Right ventricle myocardium inferior (tissue), 1 donor: ENCODE data around the gene PRKCE. TPM values are rescaled to one million over a fixed set of nuclear protein-coding genes. Genes with fewer than 3 reads are reported as not detected.
A peak's percentile ranks its signal among the peaks of the same experiment; 100 is the strongest.
"Not testable (repeated sequence)": the region's sequence is repeated elsewhere in the genome, so short reads cannot be mapped to it uniquely, and the experiment has no call there.

Experiments used
- ATAC-seq: fragments of 200-7000 bp; cut with Tn5 transposase; one replicate; pipeline ENCODE4 v1.9.1; 2020; ENCODE audit warnings: mild to moderate bottlenecking, moderate library complexity
- DNase-seq: peaks from one replicate; pipeline ENCODE4 v3.0.0; 2021; ENCODE audit errors: missing footprints
- intact Hi-C: fragments of 100-400 bp; cut with DNase I; formaldehyde crosslinking; loops from one replicate; pipeline ENCODE4 v1.11.0; 2022
- total RNA-seq: library from RNA; stranded (reverse); fragmentation: NEBNext Ultra II Directional; extraction: Animal tissue kit (Norgen Biotek cat#: 25700); gene quantifications from one replicate; pipeline ENCODE4 v1.2.1, GENCODE V29; 2021
- donor health status: DM: no; HTN: yes; CAD: no; lungs with severe emphysema.

Gene PRKCE
- total RNA-seq, 1 donor from 2014 or later: 17.8 TPM

DNA sequence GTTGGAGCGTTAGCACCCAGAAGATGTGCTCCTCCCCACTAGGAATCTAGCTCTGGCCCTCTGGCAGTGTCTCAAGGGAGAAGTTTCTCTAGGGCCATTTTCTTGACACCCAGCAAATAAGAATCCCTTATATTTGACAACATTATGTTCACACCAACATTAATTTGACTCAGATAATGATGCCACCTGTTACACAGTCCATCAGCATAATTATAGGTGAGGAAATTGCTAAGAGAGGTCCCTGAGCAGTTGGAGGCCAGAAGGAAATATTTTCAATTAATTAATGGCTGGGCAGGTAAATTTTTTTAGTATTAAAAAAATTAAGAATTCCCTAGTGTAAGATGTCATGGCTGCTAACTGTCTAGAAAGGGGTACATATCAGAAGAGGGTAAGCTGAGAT, 36.5 kb downstream of the PRKCE start:
- ATAC-seq: no peak
- DNase-seq: no peak
- intact Hi-C loops: no loop called here

DNA sequence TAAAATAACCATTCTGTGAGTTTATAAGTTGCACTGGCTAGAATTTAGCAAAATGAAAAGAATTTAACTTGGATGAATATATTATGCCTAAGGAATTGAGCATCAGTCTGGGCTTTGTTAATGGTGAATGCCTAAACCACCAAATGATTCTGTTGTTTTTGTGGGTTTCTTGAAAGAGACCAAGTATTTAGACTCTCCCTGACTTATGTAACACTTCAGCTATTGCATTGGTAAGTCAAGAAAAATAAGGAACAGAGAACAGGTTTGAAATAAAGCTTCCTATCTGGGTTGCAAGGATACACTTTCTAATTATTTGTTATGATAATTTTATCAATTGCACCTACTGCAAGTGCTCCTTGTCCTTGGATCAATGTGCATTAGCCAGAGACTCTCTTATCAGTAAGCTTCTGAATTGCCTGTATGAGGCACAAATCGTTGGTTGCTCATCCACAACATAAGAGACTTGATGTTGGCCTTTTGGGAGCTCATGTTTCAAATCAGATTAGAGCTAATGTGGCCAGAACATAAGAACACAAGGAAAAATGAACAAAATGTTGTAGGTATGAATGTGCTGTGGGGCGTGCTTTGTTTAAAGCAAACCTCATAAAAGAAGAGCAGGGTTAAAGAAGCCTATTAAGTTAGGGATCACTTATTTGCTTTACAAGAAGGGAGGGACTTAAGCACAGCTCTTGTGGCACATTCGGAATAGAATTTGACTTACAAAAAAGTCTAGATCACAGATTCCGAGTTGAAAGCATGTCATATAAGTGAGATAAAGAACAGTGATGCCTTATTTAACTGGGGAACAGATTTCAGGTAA, 37.2 kb downstream of the PRKCE start:
- DNase-seq: no peak
- intact Hi-C loops: no loop called here
- ATAC-seq: no peak

DNA sequence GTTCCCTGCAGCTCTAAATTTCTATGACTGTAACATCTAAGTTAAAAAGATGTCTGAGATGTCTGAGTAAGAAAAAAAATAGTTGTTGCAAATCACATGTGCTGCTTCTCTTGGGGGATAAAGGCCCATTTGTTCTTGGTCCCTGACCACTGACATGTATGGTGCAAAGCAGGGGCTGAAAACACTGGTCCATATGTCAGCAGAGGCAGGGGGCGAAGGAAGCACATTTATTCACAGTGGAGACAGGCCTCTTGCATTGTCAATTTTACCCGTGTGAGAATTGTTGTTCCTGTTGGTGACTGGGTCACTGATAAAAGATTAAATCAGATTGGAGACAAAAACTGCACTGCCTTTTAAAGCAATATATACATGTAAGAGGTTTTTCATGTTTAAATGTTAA, 38.8 kb downstream of the PRKCE start:
- ATAC-seq (no peak), DNase-seq (no peak)

DNA sequence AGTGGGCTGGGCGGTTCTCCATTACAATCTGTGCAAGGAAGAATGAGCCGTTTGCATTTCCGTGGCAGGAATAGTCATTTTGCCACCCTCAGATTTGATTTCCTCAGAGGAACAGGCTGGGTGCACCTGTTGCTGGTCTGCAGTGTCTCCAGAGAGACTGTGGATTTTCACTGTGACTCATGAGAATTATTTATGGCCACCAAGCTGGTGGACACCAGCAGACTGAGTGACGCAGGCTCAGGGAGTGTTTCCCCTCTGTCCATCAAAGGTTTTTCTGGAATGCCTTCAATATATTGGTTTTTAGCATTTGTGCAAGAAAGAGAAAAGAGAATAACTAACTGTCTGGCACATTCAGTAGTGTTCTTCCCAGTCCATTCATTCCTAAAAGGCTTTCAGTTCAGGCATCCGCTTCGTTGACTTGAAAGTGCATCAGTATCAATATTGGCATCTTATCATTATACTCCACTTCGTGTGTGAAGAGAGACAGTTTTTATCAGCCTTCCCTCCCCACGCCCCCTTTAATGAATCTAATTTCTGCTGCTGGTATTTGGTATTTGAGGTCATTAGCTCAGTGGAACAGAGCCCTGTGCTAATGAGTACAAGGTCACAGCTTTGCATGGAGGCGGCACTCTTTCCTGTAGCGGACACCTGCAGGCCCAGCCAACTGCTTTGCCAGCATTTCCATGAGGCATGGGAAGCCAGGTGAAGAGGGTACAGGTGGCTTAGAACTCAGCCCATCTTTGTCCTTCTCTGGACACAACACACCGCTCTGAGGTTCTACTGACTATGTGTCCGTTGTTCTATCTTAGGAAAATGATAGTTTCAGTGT, 39.9 kb downstream of the PRKCE start:
- intact Hi-C loops: no loop called here
- ATAC-seq (no peak), DNase-seq (no peak)

More for the DNA sequence above, 38.8 kb downstream of the PRKCE start:
- intact Hi-C loops: no loop called here

DNA sequence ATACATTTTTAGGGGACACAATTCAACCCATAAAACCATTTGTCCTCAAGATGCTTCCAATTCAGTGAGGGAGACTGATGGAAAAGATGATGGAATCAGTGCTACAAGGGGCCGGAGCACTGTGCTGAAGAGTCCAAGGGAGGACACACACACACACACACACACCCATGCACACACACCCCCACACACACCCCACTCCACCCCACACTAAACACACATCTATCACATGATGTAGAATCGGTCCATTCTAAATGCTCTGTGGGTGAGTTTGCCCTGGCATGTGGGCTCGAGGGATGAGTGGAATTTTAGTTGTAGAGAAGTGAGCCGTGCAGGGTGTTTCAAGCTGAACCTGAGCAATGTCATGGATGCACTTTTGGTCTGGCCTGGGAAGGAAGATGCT, 41.1 kb downstream of the PRKCE start:
- DNase-seq (no peak), ATAC-seq (peak; percentile 30)
- intact Hi-C loops: no loop called here

DNA sequence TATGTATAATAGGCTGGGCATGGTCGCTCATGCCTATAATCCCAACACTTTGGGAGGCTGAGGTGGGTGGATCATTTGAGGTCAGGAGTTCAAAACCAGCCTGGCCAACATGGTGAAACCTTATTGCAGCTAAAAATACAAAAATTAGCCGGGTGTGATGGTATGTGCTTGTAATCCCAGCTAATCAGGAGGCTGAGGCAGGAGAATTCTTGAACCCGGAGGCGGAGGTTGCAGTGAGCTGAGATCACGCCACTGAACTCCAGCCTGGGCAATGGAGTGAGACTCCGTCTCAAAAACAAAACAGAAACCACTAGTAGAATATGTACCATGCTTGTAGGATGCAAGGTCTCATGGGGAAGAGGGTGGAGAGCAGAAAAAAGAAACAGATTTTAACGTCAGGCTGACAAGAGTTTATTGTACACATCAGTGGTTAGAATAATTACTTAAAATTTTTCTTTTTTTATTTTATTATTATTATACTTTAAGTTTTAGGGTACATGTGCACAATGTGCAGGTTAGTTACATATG, 44.1 kb downstream of the PRKCE start:
- DNase-seq, ATAC-seq, intact Hi-C loops: not testable (repeated sequence)

DNA sequence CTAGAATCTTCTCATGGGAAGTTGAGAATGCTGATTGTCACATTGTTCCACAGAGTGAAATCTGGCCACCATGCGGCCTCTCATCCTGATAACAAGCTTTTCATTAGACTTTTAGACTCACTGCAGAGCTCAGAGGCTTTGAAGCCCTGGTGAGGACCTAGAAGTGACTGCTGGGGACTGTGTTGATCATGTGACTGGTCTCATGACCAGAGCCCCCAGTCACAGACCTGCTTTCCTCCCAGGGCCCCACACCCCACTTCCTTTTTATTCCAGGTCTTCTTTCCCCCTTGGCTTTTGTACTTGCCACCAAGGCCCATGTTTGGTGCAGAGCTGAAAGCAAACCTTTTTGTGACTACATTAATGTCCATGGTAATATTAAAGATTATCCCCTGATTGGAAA, 45.2 kb downstream of the PRKCE start:
- ATAC-seq: no peak
- intact Hi-C loops: no loop called here
- no peak for DNase-seq

DNA sequence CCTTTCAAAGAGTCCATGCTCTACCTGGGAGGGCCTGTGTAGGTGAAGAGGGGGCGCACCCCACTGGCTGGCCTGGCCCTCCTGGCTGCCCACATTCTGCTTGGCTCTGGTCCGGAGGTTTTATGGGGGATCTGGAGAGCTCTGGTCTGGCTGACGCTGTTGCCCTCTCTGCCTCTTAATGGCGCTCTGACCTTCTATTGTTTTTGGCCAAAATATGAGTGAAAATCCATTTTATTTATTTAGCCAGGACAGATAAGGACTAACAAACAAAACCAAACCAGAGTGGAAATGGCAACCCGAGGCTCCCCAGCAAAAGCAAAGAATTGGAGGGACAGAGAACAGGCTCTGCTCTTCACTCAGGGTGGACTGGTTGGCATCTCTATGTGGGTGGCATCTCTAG, 45.7 kb downstream of the PRKCE start:
- intact Hi-C loops: no loop called here
- ATAC-seq: no peak

DNA sequence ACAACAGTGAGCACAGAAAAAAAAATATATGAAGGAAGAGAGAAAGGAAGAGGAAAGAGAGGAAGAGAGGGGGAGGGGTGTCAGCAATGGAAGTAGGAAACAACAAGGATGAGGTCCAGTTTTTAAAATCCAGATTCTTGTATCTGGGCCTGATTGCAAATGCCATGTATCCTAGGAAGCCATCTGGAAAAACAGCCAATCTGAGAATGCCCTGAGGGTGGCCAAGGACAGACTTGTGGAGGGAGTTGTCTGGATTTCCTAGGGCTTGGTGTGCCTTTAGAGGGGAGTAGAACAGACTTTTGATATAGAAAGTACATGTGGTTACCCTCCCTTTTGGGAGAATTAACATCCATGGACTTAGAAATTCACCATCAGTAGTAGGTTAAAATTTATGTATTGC, 47.1 kb downstream of the PRKCE start:
- DNase-seq (no peak), ATAC-seq (no peak)
- intact Hi-C loops: no loop called here

More for the DNA sequence above, 45.7 kb downstream of the PRKCE start:
- no peak for DNase-seq

DNA sequence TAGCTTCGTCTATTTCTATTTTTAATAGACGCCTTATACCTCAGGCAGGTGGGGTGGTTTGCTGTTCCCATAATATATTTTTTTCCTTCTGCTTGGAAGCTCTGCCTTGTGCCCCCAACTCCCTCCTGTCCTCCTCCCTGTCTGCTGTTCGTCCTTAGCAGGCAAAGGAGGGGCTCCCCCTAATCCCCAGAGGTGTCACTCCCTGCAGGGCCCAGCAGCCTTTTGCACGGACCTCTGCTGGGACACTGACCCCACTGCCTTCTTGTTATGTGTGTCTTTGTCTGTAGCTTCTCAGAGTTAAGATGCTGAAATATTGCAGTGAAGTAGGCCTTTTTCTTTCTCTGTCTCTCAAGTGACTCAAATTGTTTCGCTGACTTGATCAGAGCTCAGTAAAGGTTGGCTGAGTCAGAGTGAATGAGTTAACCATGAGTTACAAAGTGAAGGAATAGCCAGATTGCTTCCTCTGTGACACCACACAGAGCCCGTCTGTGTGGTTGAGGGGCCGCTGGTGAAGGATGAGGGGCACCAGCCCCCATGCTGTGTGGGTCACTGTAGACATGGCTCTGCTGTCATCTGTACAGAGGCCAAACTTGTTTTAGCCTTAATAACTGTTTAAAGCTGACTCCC, 47.7 kb downstream of the PRKCE start:
- DNase-seq: no peak
- intact Hi-C loops: no loop called here
- no peak for ATAC-seq

DNA sequence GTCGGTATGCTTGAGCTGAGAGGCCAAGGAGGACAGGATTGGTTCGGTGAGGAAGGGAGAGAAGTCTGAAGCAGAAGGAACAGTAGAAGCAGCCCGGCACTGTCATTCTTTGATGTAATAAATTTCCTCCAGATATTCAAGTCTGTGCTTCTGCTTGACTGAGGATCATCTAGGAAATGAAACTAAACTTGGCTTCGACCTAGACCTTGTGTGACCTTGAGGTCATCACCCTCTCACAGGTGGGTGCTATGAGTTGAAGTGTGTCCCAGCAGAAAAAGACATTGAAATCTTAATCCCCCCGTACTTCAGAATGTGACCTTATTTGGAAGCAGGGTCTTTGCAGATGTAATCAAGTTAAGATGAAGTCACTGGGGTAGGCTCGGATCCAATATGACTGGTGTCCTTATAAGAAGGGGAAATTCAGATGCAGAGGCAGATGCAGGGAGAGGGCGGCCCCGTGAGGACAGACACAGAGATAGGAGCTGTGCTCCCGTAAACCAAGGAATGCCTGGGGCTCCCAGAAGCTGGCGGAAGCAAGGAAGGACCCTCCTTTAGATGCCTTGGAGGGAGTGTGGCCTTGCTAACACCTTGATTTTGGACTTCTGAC, 49.0 kb downstream of the PRKCE start:
- ATAC-seq (no peak), DNase-seq (no peak)
- intact Hi-C loops: loop anchor here (10.0 kb wide), 1 partner anchor 46 kb away; the partner anchor contains the start of gene PRKCE

DNA sequence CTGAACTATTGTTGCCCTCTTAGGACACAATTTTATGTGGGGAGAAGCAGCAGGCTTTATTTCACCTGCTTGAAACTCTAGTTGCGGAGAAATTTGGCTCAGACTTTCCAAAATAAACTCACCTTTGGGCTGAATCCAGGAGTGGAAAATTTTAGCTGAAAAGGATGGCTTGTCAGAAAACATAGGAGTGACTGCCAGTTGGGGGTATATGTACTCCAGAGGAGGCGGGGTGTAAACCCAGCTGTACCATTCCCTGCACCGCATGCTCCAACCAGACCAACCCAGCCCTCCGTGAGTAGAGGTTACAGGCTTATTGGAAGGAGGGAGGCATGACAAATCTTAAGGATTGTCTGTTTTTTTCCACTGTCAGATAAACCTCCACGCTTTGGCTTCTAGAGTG, 53.8 kb downstream of the PRKCE start:
- ATAC-seq (no peak), DNase-seq (no peak)
- intact Hi-C loops: loop anchor here (10.0 kb wide), 1 partner anchor 50 kb away; the partner anchor contains the start of gene PRKCE

DNA sequence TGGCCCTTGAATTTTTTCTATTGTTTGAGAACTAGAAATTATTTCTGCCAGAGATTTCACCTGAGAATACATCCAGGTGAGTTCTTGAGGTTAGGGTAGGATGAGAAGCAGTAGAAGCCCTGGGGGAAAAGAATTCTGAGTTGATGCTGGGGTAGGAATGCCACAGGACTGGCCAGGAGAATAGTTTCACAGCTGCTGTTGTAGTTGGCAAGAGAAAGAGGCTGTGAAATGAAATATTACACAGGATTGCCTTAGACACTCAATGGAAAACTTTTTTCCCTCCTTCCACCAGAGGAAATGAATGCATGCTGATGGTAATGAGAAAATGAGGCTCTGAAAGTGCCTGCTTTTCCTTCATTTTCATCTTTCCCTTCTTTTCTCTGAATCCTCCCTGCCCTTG, 54.6 kb downstream of the PRKCE start:
- intact Hi-C loops: loop anchor here (10.0 kb wide), 1 partner anchor 51 kb away; the partner anchor contains the start of gene PRKCE
- no peak for ATAC-seq

DNA sequence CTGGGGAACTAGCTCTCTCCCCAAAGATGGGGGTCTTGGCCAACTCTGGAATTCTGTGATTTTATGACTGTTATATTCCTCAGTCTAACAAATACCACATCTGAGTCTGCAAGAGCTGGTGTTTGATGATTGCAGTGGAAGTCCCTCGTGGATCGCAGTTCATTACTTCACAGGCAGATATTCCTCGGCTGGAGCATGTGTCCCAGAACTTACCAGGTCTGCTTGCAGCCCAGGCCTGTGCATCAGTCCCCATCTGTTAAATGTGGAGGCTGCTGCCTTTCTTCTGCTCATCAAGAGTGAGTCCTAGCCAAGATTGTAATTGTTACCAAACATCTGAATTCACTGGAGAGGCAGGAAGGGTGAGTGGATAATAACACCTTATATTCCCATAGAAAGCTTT, 55.5 kb downstream of the PRKCE start:
- DNase-seq: no peak
- intact Hi-C loops: loop anchor here (10.0 kb wide), 1 partner anchor 52 kb away; the partner anchor contains the start of gene PRKCE
- no peak for ATAC-seq

More for the DNA sequence above, 54.6 kb downstream of the PRKCE start:
- no peak for DNase-seq

DNA sequence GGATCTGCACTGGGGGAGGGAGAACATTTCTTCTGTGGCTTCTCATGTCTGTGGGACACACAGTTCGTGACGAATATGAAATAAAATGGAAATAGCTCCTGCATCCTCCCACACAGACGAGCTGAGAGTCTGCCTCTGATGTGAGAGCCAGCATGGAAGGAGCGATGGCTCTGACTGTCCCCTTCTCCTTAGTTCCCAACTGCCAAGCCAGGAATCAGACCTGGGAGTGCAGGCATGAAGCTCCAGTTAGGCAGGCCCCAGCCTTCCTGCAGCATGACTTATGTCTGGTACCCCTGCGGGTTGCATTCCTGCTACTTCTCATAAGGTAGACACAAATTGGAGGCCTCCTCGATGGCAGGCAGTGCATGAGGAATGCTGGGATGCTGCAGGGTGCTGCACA, 56.2 kb downstream of the PRKCE start:
- intact Hi-C loops: loop anchor here (10.0 kb wide), 1 partner anchor 53 kb away; the partner anchor contains the start of gene PRKCE
- no peak for DNase-seq
- no peak for ATAC-seq

DNA sequence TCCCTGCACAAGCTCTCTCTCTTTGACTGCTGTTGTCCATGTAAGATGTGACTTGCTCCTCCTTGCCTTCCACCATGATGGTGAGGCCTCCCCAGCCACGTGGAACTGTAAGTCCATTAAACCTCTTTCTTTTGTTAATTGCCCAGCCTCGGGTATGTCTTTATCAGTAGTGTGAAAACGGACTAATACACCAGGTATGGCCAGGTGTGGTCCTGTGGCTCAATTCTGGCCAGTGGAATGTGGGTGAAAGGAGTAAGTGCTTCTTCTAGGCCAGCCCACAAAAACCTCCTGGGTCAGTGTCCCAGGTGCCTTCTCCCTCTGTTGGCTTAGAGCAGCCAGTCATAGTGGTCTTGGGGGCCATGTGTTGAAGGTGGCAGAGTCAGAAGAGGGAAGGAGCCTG, 57.0 kb downstream of the PRKCE start:
- DNase-seq (no peak), ATAC-seq (no peak)
- intact Hi-C loops: loop anchor here (10.0 kb wide), 1 partner anchor 54 kb away; the partner anchor contains the start of gene PRKCE

DNA sequence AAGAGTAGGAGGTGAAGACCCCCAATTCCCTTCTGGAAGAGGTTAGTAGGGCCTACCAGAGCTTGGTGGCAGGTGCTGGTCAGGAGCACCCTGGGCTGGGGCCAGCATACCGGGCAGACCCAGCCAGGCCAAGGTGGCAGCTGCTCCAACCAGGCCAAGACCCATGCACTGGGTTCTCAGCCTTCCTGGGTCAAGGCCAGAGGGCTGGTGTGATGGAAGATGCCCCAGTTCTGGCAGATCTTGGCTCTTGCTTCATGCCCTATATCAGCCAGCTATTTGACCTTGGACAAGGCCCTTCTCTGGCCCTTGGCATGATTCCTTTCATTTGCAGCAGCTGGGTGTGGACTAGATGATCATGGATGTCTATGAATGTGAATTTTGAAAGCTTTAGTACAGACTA, 57.7 kb downstream of the PRKCE start:
- ATAC-seq (peak; percentile 82), DNase-seq (peak; percentile 76)
- intact Hi-C loops: loop anchor here (10.0 kb wide), 1 partner anchor 54 kb away; the partner anchor contains the start of gene PRKCE

DNA sequence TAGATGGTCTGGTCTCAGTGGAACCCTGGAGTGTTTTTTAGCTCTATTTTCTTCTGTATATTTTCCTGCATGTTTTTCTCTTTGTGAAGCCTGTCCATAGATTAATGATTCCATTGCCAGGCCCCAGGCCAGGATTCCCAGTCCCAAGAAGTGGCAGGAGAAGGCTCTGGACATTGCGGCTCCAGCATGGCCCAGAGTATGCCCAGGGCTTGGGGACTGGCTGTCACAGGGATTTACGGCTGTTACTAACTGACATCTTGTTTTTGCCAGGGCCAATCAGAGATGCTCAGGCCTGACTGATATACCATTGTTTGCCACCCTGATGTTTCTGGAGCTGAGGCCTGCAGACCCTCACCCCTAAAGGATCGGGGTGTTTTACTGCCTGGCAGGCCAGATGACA, 59.0 kb downstream of the PRKCE start:
- DNase-seq (no peak), ATAC-seq (no peak)
- intact Hi-C loops: loop anchor here (5.0 kb wide), 1 partner anchor 37 kb away; no protein-coding TSS in a partner anchor
